HCT116 (cell line): Measurements from ENCODE around the gene SLC34A3. TPM values are rescaled to one million over a fixed set of nuclear protein-coding genes. Genes with fewer than 3 reads are reported as not detected.

Source experiments
- ATAC-seq: fragments of 200-7000 bp; cut with Tn5 transposase; 2 replicates; pipeline ENCODE4 v1.9.1; 2020; ENCODE audit warnings: mild to moderate bottlenecking, moderate library complexity
- BruUV-seq: library from RNA; stranded (reverse); fragments of 400-500 nt; replicated peaks from 2 replicates; lab custom pipeline; 2021; lab: Mats Ljungman, UMichigan
- CTCF ChIA-PET: fragments of 300-600 bp; sonication (Branson Sonifier 250); formaldehyde crosslinking; loops from one replicate; lab custom pipeline; 2021; ENCODE audit warnings: antibody characterized with exemption; lab: Charles Lee
- POLR2A ChIA-PET: fragments of 300-600, 350-600 bp; sonication (Branson Sonifier 250); formaldehyde crosslinking; loops from one replicate; lab custom pipeline; 2021; ENCODE audit warnings: antibody characterized with exemption; lab: Charles Lee
- RAD21 ChIA-PET, 2 experiments: fragments of 300-600 bp; sonication (Branson Sonifier 250); formaldehyde crosslinking; loops; one replicate each; lab custom pipeline; 2023; ENCODE audit warnings: low total read pairs in 2 of 2; ENCODE audit not compliant: uncharacterized antibody in 2 of 2, unreplicated experiment in 2 of 2, low non-redundant PET in 1 of 2; lab: Charles Lee
- DNase-seq: peaks from one replicate; pipeline ENCODE4 v3.0.0-alpha.2; 2010; ENCODE audit warnings: low read depth, low spot score
- H2AFZ ChIP-seq: fragments of 200-600 bp; shearing (Covaris generic), sonication (generic); 2 replicates; pipeline ENCODE4 v1.6.1; 2017; ENCODE audit warnings: low read depth, mixed run types, mixed read lengths, antibody characterized with exemption, low read length; ENCODE audit not compliant: poor library complexity, severe bottlenecking
- H3K27ac ChIP-seq: 2 replicates; pipeline ENCODE4 v1.5.1; 2012; ENCODE audit warnings: low read depth, low read length
- H3K27me3 ChIP-seq: fragments of 200-600 bp; sonication (generic); 2 replicates; pipeline ENCODE4 v1.6.1; 2016; ENCODE audit warnings: mixed run types, low read length, mixed read lengths; ENCODE audit not compliant: insufficient read depth
- H3K36me3 ChIP-seq, 2 experiments: fragments of 200-500 bp in 1 of 2; fragments of 200-600 bp in 1 of 2; sonication (Bioruptor generic) in 1 of 2; sonication (generic) in 1 of 2; 2 replicates each; pipeline versions ENCODE4 v1.5.1 to v1.6.1; 2014 to 2016; ENCODE audit warnings: low read length in 2 of 2, inconsistent platforms in 1 of 2, mixed read lengths in 1 of 2, mixed run types in 1 of 2; ENCODE audit not compliant: insufficient read depth in 2 of 2, control insufficient read depth in 1 of 2
- H3K4me1 ChIP-seq, 2 experiments: fragments of 200-600 bp in 1 of 2; sonication (generic) in 1 of 2; 2 replicates each; pipeline versions ENCODE4 v1.5.1 to v1.6.1; 2012 to 2017; ENCODE audit warnings: low read length in 2 of 2, inconsistent platforms in 1 of 2, mild to moderate bottlenecking in 1 of 2, mixed read lengths in 1 of 2, mixed run types in 1 of 2, moderate library complexity in 1 of 2; ENCODE audit not compliant: insufficient read depth in 2 of 2, control insufficient read depth in 1 of 2
- H3K4me2 ChIP-seq: fragments of 200-600 bp; sonication (generic); 2 replicates; pipeline ENCODE4 v1.6.1; 2017; ENCODE audit warnings: mixed run types, low read length, mixed read lengths
- H3K4me3 ChIP-seq, 2 experiments: fragments of 200-600 bp in 1 of 2; sonication (generic) in 1 of 2; replicated peaks in 1 of 2; 2 replicates each; pipeline ENCODE4 v1.5.1; 2011 to 2016; ENCODE audit warnings: low read length in 2 of 2, control low read depth in 1 of 2, low read depth in 1 of 2, mild to moderate bottlenecking in 1 of 2, mixed read lengths in 1 of 2, mixed run types in 1 of 2
- H3K79me2 ChIP-seq: fragments of 200-600 bp; sonication (generic); 2 replicates; pipeline ENCODE4 v1.6.1; 2017; ENCODE audit warnings: mild to moderate bottlenecking, mixed run types, low read length, moderate library complexity, mixed read lengths; ENCODE audit not compliant: insufficient read depth
- H3K9ac ChIP-seq: fragments of 200-600 bp; sonication (generic); 2 replicates; pipeline ENCODE4 v1.6.1; 2016; ENCODE audit warnings: low read length, mixed read lengths
- H3K9me2 ChIP-seq: fragments of 200-600 bp; sonication (generic), shearing (Covaris generic); 2 replicates; pipeline ENCODE4 v1.6.1; 2017; ENCODE audit warnings: mixed run types, mild to moderate bottlenecking, moderate library complexity; ENCODE audit not compliant: insufficient read depth
- H3K9me3 ChIP-seq, 2 experiments: fragments of 200-500 bp in 1 of 2; fragments of 200-600 bp in 1 of 2; sonication (Bioruptor generic) in 1 of 2; sonication (generic) in 1 of 2; 2 replicates each; pipeline ENCODE4 v1.6.1; 2014 to 2017; ENCODE audit warnings: low read length in 2 of 2, mixed read lengths in 2 of 2, inconsistent platforms in 1 of 2, low read depth in 1 of 2, mild to moderate bottlenecking in 1 of 2, mixed run types in 1 of 2, moderate library complexity in 1 of 2; ENCODE audit not compliant: control insufficient read depth in 1 of 2, insufficient read depth in 1 of 2
- H4K20me1 ChIP-seq: fragments of 200-600 bp; sonication (generic), shearing (Covaris generic); 2 replicates; pipeline ENCODE4 v1.6.1; 2017; ENCODE audit warnings: mixed run types, mild to moderate bottlenecking, moderate library complexity; ENCODE audit not compliant: insufficient read depth
- ATF3 ChIP-seq: IDR thresholded peaks from 2 replicates; pipeline ENCODE4 v1.6.1; 2012
- CBX3 ChIP-seq: IDR thresholded peaks from 2 replicates; pipeline ENCODE4 v1.6.1; 2012; ENCODE audit warnings: low read depth
- CEBPB ChIP-seq: IDR thresholded peaks from 2 replicates; pipeline ENCODE4 v1.6.1; 2012; ENCODE audit warnings: low read depth
- CTCF ChIP-seq, 3 experiments: fragments of 200-600 bp in 1 of 3; sonication (generic) in 1 of 3; IDR thresholded peaks in 2 of 3; conservative IDR thresholded peaks in 1 of 3; 2 replicates each; pipeline ENCODE4 v1.5.1; 2012 to 2017; ENCODE audit warnings: low read depth in 2 of 3, low read length in 2 of 3, antibody characterized with exemption in 1 of 3, borderline replicate concordance in 1 of 3, control low read depth in 1 of 3, mild to moderate bottlenecking in 1 of 3, mixed read lengths in 1 of 3, mixed run types in 1 of 3, moderate library complexity in 1 of 3; ENCODE audit not compliant: insufficient read depth in 1 of 3
- ELF1 ChIP-seq: IDR thresholded peaks from 2 replicates; pipeline ENCODE4 v1.6.1; 2012; ENCODE audit warnings: low read depth, borderline replicate concordance
- EZH2phosphoT487 ChIP-seq: fragments of 200-600 bp; IDR thresholded peaks from 2 replicates; pipeline ENCODE4 v1.6.1; 2018; ENCODE audit warnings: antibody characterized with exemption, borderline replicate concordance
- MAX ChIP-seq: IDR thresholded peaks from 2 replicates; pipeline ENCODE4 v1.6.1; 2012
- POLR2A ChIP-seq: IDR thresholded peaks from 2 replicates; pipeline ENCODE4 v1.7.0; 2011; ENCODE audit warnings: borderline replicate concordance; ENCODE audit not compliant: insufficient read depth, insufficient read length; ENCODE audit errors: extremely low read depth
- POLR2AphosphoS5 ChIP-seq: IDR thresholded peaks from 2 replicates; pipeline ENCODE4 v1.6.1; 2011; ENCODE audit warnings: mild to moderate bottlenecking, low read depth, low read length, moderate library complexity
- SIN3A ChIP-seq: IDR thresholded peaks from 2 replicates; pipeline ENCODE4 v1.6.1; 2012; ENCODE audit warnings: low read depth
- SP1 ChIP-seq: IDR thresholded peaks from 2 replicates; pipeline ENCODE4 v1.6.1; 2012; ENCODE audit warnings: low read depth
- YY1 ChIP-seq: IDR thresholded peaks from 2 replicates; pipeline ENCODE4 v1.6.1; 2011; ENCODE audit warnings: low read length, low read depth, moderate library complexity, mild to moderate bottlenecking; ENCODE audit not compliant: insufficient replicate concordance; ENCODE audit errors: extremely low read depth
- ZBTB33 ChIP-seq: IDR thresholded peaks from 2 replicates; pipeline ENCODE4 v1.6.1; 2011; ENCODE audit warnings: mild to moderate bottlenecking, low read length, moderate library complexity; ENCODE audit not compliant: insufficient replicate concordance; ENCODE audit errors: extremely low read depth
- ZNF274 ChIP-seq: fragments of 200-500 bp; sonication (Bioruptor generic); IDR thresholded peaks from 2 replicates; pipeline ENCODE4 v1.6.1; 2014; ENCODE audit warnings: mild to moderate bottlenecking, low read depth, low read length, inconsistent platforms
- intact Hi-C: fragments of 100-400 bp; cut with micrococcal nuclease; formaldehyde crosslinking; loops from 2 replicates; pipeline ENCODE4 v1.10.0; 2022
- total RNA-seq: library from RNA; stranded (reverse); gene quantifications from one replicate; pipeline ENCODE4 v1.2.1, GENCODE V29; 2021; ENCODE audit not compliant: unreplicated experiment

The SLC34A3 gene
- total RNA-seq, 1 experiment from 2014 or later: 0.15 TPM

GRCh38 chr9:137271696-137272076 is 41.0 kb downstream of the SLC34A3 start:
- Histone ChIP-seq H3K9ac (no peak overlapping the region), H3K79me2 (no peaks in the 10 kb centered on the region), H3K4me2 (no peak overlapping the region), H3K9me2 (no peaks in the 10 kb centered on the region), H3K4me1 (peaks cover 25 to 31% of the 10 kb centered on the region in 2 experiments), H3K27me3 (no peaks in the 10 kb centered on the region), H2AFZ (no peak overlapping the region), H4K20me1 (no peaks in the 10 kb centered on the region), H3K9me3 (no peaks in the 10 kb centered on the region), H3K27ac (no peak overlapping the region; the same call in 1 of the 2 replicates), H3K36me3 (peaks cover 8 to 25% of the 10 kb centered on the region in 2 experiments; a peak in 3 of 4 replicates), H3K4me3 (no peak overlapping the region)
- ATAC-seq: no peak
- intact Hi-C loops: no loop called here
- RAD21 ChIA-PET: no interaction called here
- CTCF ChIA-PET: no interaction called here
- no TSS peak for BruUV-seq
- POLR2A ChIA-PET: no interaction called here
- TF ChIP-seq CBX3: no peak
- DNase-seq: no peak

- ChIA-PET POLR2A (interaction anchor here (0.7 kb wide), 1 partner anchor 207 kb away, joined by 4 read pairs; no protein-coding TSS in a partner anchor), CTCF (interaction anchor here (1.2 kb wide), 1 partner anchor 14 kb away, joined by 3 read pairs; no protein-coding TSS in a partner anchor), RAD21 (no interaction called here)
- Histone ChIP-seq H3K27me3 (no peaks in the 10 kb centered on the region), H3K9me2 (no peaks in the 10 kb centered on the region), H3K4me3 (no peak overlapping the region), H3K9me3 (no peaks in the 10 kb centered on the region), H4K20me1 (no peaks in the 10 kb centered on the region), H3K9ac (no peak overlapping the region), H3K27ac (peak overlapping the region; percentile 17; the same call in 1 of the 2 replicates), H3K4me1 (peaks cover 31 to 38% of the 10 kb centered on the region in 2 experiments), H3K79me2 (no peaks in the 10 kb centered on the region), H3K36me3 (peaks cover 8 to 25% of the 10 kb centered on the region in 2 experiments; a peak in 3 of 4 replicates), H2AFZ (no peak overlapping the region), H3K4me2 (no peak overlapping the region)
- TF ChIP-seq MAX: no peak
- no peak for TF ChIP-seq SP1
- no peak for TF ChIP-seq SIN3A
- no peak for TF ChIP-seq CEBPB
- TF ChIP-seq ZBTB33: no peak
- TF ChIP-seq ELF1: no peak
- no peak for TF ChIP-seq YY1
- TF ChIP-seq POLR2A: no peak
- no peak for TF ChIP-seq EZH2phosphoT487
- no peak for TF ChIP-seq CBX3
- no peak for TF ChIP-seq POLR2AphosphoS5
- TF ChIP-seq CTCF (IDR thresholded peaks at IDR 0.05 in 2 of 3, conservative IDR thresholded peaks at IDR 0.05 in 1 of 3; ENCODE audit: borderline replicate concordance in 1 of 3, insufficient read depth in 1 of 3, low read depth in 2 of 3, low read length in 2 of 3): no peak
- TF ChIP-seq ZNF274: no peak
- TF ChIP-seq ATF3: no peak
- BruUV-seq: no TSS peak
- intact Hi-C loops: no loop called here
- DNase-seq (no peak), ATAC-seq (no peak)
Measured at GRCh38 chr9:137272241-137273094, 41.8 kb downstream of the SLC34A3 start.
